NCI-H1092 (cell line): Measurements from ENCODE around the gene C11orf52.

ENCODE experiments used
- DNase-seq: peaks from one replicate; lab custom pipeline; 2025; lab: John Stamatoyannopoulos, UW

The C11orf52 gene

DNA sequence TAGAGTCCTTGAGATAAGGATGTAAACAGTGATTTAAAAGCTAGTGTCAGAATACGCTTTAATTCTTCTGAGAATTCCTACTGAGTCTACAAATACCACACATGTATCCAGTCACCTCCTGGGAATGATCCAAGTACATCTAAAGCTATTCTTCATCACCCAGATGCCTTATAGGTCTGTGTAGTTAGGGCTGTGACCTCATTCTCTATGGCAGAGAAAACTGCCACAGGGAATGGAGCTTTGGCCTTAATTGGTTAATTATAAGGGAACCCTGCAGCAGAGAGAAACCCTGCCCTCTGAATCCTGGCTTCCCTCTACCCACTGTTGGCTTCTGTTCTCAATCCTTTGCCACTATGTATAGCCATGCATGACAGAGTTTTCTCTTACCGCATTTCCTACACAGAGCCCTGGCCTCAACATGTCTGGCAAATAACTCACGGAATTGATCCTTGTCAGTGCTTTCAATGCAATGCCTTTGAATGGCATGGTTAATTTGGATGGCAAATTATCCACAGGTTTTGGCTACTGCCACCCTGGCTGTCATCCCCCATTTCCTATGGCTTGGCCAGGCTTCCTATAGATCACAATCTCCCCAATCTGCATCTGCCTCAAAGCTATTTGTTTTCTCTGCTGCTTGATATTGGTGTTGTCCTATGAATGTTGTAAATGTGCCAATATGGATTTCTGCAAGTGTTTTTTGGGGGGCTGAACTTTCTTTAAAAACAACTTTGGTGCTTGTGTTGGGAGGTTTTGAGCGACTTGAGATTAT is 21.3 kb downstream of the C11orf52 start:
- no peak for DNase-seq

- DNase-seq: peak; percentile 10
These were observed 23.2 kb downstream of the C11orf52 start for GRCh38 chr11:111941963-111942362.

GRCh38 chr11:111942829-111943228 is 24.1 kb downstream of the C11orf52 start:
- DNase-seq: no peak

GRCh38 chr11:111944139-111944538 is 25.4 kb downstream of the C11orf52 start:
- no peak for DNase-seq

GRCh38 chr11:111944651-111945051 is 25.9 kb downstream of the C11orf52 start:
- no peak for DNase-seq

DNA sequence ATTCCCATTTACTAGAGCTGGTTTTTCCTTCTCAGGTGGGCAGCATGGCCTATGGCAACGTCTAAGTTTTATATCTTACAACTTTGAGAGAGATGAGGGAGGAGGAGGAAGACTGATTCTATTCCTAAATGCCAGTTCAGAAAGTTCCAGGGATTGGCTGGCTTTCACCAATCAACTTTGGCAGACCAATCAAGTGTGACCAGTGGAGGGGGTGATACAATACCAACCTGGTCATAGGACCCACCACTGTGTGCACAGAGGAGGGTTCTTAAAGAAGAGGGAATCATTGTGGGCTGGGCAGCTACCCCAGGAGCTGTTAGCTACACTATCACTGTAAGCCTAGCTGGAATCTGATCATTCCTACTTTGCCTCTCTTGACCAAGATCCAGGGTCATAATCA is 26.5 kb downstream of the C11orf52 start:
- DNase-seq: no peak

DNA sequence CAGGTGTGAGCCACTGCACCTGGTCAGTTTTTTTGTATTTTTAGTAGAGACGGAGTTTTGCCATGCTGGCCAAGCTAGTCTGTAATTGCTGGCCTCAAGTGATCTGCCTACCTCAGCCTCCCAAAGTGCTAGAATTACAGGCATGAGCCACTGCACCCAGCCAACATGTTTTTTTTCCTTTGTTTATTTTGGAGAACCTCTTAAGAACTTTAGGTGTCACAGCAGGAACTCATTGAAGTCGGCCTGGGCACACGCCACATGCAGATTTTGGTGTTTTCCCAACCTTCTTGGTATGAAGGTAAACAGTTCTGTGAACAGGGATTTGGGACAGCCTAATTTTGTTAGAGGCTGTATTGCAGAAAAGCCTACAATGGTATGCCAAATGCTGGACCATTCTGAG is 27.8 kb downstream of the C11orf52 start:
- DNase-seq: no peak

DNA sequence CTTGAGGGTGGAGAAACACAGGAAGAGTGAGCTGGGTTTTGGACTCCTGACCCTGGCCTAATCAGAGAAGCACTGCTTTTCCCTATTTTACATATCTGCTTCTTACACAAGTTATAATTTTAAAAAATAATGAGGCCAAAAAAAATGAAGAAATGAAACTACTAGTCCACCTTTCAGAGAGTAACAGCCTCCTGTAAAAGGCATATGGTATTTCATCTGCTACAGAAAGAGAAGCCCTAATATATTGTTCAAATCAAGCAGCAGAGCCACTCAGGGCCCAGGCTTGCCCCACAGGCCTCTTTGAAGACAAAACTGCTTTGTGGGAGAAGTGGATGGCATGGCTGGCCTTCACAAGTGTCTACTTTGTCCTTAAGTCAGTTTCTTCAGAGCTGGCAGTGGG is 28.4 kb downstream of the C11orf52 start:
- no peak for DNase-seq

- no peak for DNase-seq
These were observed 31.1 kb downstream of the C11orf52 start for GRCh38 chr11:111949519-111950426.

DNA sequence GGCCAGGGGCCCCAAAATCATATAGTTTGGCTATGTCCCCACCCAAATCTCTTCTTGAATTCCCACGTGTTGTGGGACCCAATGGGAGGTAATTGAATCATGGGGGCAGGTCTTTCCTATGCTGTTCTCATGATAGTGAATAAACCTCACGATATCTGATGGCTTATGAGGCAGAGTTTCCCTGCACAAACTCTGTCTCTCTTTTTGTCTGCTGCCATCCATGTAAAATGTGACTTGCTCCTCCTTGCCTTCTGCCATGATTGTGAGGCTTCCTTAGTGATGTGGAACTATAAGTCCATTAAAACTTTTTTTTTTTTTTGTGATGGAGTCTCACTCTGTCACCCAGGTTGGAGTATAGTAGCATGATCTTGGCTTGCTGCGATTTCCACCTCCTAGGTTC is 32.9 kb downstream of the C11orf52 start:
- no peak for DNase-seq

- DNase-seq: no peak
These were observed 35.4 kb downstream of the C11orf52 start for GRCh38 chr11:111954154-111954553.

DNA sequence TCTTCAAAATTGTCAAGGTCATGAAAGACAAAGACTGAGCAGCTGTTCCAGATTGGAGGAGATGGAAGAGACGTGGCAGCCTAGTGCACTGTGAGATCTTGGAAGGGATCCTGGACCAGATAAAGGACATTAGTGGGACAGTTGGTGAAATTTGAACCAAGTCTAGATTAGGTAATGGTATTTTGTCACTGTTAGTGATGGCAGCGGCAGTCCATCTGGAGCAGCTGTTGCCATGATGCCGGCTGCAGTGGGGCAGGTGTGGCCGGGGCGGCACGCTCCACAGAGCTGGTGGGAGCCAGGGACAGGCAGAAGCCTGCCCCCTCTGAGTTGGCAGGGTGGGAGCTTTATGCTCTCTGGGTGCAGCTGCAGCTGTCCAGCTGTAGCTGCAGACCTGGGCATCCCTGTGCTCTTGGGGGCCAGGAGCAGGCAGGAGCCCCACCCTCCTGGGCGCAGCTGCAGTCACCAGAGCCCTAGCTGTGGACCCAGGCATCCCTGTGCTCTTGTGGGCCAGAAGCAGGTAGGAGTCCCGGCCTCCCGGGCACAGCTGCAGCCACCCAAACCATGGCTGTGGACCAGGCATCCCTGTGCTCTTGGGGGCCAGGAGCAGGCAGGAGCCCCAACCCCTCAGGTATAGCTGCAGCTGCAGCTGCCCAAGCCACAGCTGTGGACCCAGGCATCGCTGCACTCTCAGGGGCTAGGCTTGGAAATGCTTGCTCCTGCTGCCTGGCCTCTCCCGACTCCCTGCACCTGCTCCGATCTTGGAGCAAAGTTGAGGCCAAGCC is 39.1 kb downstream of the C11orf52 start:
- no peak for DNase-seq

GRCh38 chr11:111960916-111961315 is 42.2 kb downstream of the C11orf52 start:
- DNase-seq: no peak

- no peak for DNase-seq
These were observed 42.9 kb downstream of the C11orf52 start for GRCh38 chr11:111961389-111962300.

GRCh38 chr11:111963931-111964340 is 45.2 kb downstream of the C11orf52 start:
- DNase-seq: no peak

DNA sequence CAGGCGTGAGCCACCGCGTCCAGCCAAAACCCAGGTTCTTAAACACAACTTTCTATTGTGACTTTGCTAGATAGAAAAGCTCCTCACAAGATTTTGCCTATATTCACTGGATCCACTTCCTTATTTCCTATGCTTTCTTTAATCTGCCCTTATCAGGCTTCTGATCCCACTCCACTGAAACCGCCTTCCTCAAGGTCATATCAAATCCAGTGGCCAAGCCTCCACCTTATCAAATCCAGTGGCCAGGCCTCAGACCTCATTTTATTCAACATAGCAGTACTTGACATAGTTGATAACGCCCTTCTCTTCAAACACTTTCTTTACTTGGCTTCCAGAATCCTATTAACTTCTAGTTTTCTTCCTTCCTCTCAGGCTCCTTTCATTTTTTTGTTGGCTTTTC is 48.0 kb downstream of the C11orf52 start:
- DNase-seq: no peak

- no peak for DNase-seq
These were observed 48.9 kb downstream of the C11orf52 start for GRCh38 chr11:111967649-111968048.

- no peak for DNase-seq
These were observed 50.6 kb downstream of the C11orf52 start for GRCh38 chr11:111969344-111969743.

- DNase-seq: no peak
These were observed 55.7 kb downstream of the C11orf52 start for GRCh38 chr11:111974446-111974845.

DNA sequence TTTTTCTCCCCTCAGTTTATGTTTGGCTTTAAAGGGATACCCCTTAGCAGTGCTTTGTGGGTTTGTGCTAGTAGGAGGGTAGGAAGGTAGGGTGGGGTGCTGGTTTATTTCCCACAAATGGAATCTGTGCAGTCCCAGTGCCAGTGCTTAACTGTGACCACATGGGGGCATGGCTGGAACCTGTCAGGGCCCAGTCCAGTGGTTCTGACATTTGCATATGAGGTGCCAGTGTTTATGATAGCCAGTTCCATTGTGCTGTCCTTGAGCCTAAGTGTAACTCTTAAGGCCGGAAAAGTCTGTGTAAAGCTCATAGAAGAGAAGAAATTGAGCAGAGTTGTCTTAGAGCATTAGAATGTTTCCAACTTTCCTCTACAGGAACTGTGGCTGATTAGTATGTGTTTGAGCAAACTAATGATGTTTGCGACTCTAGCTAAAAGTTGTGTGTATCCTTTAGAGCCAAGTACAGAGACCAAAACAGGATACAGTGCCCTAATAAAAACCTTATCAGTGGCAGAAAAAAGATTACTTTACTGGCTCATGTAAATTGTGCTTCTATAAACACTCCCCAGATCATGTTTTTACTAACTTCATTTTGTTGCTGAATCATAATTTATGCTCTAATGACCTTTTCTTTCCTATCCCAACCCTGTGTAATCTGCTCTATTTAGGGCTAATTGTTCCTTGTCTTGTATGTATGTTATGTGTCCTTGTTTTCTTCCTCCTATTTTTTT is 56.5 kb downstream of the C11orf52 start:
- no peak for DNase-seq
